ENCODE measurements around the gene GPBP1L1.

- no peak for TF ChIP-seq CTCF (IDR thresholded peaks at IDR 0.05)
- TF ChIP-seq POLR2AphosphoS5 (IDR thresholded peaks at IDR 0.05), result no peak
These were observed 38.9 kb downstream of the GPBP1L1 start for GRCh38 chr1:45647248-45648021.
